Kidney capillary endothelial cell (primary cell): ENCODE results near the gene SCT.

Experiments used
- DNase-seq: peaks from one replicate; pipeline ENCODE4 v3.0.0-alpha.2; 2018; ENCODE audit warnings: low spot score

SCT gene

DNA sequence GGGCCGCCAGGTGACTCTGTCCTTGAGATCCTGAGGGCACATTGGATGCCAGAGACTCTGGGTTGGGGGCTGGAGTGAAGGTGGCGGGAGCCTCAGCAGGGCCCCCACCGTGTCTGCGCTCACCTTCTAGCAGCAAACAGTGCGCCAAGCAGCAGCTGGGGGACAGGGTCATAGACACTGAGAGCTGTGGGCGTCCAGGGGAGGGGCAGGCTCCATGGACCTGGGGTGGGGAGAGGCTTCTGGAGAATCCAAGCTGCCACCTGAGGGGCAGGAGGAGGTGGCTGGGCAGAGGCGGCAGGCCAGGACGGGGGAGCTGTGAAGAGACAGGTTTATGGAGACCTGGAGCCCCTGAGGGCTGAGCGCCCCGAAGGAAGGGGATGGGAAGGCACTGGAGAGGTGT, 42.7 kb downstream of the SCT start:
- no peak for DNase-seq

- no peak for DNase-seq
These were observed 45.2 kb downstream of the SCT start for GRCh38 chr11:581752-582151.

- no peak for DNase-seq
These were observed 45.6 kb downstream of the SCT start for GRCh38 chr11:581342-581741.

DNA sequence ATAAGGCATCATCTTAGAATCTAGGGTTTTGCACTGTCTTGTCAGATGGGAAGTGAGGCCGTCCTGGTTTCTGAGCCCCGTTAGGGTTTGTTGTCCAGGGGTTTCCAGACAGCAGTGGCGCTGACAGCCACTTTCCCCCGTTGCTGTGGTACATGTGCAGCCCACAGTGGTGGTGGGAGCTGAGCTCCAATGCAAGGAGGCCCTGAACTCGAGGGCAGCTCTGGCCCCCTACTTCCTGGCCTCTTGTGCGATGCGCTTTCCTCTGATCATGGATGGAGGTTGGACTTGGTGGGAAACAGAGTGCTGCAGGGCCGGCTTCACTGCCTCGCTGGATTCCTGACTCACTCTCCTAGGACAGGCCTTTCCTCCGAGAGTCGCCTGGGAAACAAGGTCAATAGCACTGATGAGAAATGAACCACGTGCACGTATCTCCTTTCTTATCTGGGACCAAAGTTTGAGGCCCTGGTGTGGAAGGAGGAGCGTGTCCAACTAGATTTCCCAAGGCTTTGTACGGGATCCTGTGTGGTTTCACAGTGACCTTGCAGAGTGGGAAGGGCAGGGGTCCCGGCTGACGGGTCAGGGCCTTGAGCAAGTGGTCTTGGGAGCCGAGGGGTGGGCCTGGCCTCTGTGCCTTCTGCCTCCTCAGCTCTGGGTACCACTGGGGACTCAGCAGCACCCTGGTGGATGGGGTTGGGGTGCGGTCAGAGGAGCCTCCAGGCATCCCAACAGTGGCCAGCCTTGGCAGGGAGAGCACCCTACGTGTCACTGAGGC, 47.0 kb downstream of the SCT start:
- no peak for DNase-seq

DNA sequence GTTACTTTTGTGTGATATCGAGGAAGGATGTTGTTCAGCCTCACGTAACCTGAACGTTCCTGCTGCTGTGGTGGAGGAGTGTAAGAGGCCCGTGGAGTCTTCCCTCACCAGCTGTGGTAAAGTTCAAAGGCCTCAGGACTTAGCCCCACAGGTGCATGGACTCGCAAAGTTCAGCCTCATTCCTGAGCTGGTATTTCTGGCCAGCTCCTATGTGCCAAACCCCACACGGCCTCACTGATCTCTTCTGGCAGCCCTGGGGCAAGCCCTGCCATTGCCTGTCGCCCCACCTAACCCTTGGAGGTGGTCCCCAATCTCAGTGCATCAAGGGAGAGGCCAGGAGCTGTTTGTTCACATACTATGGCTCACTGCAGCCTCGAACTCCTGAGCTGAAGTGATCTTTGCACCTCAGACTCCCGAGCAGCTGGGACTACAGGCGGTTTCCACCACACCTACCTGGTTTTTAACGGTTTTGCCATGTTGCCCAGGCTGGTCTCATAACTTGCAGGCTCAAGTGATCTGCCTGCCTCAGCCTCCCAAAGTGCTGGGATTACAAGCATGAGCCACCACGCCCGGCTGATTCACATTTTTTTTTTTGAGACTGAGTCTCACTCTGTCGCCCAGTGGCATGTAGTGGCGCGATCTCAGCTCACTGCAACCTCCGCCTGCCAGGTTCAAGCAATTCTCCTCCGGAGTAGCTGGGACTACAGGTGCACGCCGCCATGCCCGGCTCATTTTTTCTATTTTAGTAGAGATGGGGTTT, 48.5 kb downstream of the SCT start:
- no peak for DNase-seq

DNA sequence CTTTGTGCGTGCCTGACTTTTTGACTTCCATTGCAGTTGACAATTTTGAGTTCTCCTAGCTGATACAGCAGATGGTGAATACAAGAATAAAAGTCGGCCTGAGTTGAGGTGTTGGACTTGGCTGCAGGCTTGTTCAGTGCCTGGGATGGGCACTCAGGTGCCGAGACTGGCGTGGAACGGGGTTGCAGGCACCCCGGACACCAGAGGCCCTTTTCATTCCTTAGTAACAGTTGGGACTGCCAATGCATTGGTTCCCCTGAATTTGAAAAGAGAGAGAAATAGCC, 49.4 kb downstream of the SCT start:
- DNase-seq = no peak

DNA sequence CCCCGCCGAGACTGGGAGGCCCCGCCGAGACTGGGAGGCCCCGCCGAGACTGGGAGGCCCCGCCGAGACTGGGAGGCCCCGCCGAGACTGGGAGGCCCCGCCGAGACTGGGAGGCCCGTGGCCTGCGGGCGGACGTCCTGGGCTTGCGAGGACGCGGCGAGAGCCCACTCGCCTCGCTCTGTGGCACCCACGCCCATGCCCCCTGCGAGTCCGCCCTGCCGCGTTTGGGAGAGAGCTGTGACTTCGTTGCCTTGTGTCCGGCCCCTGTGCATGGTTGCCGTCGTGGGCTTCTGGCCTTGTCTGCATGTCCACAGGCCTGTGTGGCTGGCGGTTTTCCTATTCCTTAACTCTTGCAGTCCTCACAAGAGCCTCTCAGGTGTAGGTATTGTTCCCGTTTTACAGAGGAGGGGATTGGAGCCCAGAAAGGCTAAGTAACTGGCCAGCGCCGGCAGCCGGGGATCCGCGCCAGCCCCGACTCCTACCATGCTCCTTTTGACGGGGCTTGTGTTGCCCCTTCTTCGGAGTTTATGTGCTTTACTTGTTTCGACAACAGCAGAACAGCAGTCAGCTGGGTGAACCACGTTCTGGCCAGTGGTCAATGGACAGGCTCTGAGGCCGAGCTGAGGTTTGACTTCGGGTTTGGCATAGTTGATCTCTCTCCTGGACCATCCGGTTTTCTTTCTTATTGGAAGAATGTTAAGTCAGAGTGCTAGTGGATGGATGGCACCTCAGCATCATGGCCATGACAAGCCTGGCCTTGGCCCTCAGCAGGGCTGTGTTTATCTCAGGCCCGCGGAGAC, 50.0 kb downstream of the SCT start:
- no peak for DNase-seq
